Astrocyte (in vitro differentiated cells and primary cell): ENCODE results near the gene XPO6.

Experiments
- EZH2 ChIP-seq: IDR thresholded peaks from 2 replicates; pipeline ENCODE4 v1.6.1; 2012; ENCODE audit warnings: mild to moderate bottlenecking, low read length, inconsistent platforms; ENCODE audit not compliant: insufficient read depth
- TF ChIP-seq, protein P1 (sequence below): IDR thresholded peaks from 2 replicates; pipeline ENCODE4 v1.5.1; 2011; ENCODE audit warnings: low read depth, mild to moderate bottlenecking, inconsistent platforms, low read length, moderate library complexity; ENCODE audit not compliant: insufficient read depth

DNA sequence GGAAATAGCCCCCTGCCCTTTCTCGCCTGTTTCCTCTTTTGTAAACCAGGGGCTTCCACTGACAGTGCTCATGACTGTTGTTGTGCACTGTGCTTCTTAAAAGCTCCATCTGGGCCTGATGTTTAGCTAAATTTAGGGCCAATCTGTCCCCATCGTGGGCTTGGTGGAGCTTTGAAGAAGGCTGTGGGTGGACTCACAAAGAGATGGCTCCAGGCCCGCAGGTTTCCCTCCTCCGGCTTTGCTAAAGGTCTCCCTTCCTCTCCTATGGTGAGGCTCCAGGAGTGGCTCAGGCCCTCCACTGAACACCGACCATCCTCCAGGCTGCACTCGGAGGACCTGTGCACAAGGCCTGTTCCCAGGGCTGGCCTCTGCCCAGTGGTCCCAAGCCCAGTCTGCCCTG is 30.2 kb upstream of the XPO6 start:
- TF ChIP-seq, protein P1, sequence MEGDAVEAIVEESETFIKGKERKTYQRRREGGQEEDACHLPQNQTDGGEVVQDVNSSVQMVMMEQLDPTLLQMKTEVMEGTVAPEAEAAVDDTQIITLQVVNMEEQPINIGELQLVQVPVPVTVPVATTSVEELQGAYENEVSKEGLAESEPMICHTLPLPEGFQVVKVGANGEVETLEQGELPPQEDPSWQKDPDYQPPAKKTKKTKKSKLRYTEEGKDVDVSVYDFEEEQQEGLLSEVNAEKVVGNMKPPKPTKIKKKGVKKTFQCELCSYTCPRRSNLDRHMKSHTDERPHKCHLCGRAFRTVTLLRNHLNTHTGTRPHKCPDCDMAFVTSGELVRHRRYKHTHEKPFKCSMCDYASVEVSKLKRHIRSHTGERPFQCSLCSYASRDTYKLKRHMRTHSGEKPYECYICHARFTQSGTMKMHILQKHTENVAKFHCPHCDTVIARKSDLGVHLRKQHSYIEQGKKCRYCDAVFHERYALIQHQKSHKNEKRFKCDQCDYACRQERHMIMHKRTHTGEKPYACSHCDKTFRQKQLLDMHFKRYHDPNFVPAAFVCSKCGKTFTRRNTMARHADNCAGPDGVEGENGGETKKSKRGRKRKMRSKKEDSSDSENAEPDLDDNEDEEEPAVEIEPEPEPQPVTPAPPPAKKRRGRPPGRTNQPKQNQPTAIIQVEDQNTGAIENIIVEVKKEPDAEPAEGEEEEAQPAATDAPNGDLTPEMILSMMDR, result no peak
- no peak for TF ChIP-seq EZH2
